ENCODE measurements around the gene TBC1D16.

TBC1D16 gene

DNA sequence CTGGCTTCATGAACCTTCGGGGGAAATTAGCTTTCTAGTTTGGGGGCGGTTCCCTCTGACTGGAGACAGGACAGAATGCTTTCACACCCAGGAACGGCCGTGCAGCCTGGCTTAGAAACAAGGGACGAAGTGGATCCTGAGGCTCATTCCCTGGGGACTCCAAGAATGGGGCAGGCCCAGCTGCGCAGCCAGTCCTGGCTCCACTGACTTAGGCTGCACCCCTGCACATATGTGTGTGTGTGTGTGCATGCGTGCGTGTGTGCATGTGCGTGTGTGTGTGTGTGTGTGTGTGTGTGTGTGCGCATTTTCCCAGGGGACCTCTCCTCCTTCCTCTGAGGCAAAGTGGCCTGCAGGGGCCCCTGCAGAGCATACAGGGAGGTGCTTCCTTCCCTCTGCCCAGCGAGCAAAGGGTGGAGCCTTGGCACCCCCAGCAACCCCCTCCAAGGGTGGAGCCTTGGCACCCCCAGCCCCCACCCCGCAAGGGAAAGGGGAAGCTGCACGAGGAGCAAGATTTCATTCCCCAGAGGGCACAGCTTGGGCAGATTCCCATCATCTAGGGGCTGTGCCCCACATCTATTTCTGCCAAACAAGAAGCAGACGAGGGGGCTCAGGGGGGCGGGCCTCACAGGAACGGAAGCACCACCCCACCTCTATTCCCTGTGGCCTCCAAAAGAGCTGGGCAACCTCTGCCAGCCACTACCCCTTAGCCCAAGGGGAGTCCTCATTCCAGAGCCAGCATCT lies 98.9 kb downstream of the TBC1D16 start:
- no peak for DNase-seq

DNA sequence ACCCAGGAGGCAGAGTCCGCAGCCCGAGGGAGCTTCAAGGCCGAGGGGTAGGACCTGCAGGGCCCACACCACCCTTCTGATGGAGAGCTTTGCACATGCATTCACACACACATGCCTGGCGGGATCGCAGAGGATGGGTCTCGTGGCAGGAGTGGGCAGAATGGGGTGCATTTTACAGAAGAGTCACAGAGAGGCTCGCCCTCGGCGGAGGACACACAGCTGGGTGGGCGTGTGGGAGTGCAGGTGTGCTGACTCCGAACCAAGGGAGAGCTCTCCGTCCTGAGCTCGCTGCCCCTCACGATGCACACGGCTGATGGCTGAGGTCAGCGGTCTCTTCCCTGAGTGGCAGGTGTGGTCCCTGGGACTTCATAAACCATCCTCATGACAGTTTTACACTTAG lies 99.6 kb downstream of the TBC1D16 start:
- no peak for DNase-seq

DNA sequence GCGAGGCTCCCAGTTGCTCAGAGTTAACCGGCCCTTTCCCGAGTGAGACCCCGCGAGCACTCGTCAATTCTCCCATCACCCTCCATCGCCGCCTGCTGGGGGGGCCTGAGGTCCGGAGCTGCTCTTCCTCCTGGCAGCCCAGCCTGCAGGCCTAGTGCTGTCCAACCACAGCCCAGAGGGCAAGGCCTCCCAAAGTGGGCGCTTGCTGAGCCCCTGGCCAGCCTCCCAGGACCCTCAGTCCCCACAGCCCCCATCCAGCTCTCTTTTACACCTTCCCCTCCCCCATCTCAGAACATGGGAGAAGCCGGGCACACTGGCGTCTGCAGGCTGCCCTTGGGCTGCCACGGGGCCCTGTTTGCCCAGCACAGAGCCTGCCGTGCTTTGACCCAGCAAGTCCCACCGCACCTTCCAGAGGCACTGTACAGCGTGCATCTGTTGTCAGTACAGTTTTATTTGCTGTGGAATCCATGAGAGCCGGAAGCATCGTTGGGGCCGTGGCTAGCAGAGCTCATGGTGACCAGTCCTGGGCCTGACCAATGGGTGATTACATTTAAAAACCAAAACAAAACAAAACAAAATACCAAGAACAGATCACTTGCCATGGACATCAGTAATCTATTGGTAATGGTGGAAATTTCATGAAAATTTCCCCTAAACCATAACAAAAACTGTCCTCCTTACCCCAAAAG lies 100.3 kb downstream of the TBC1D16 start:
- no peak for DNase-seq

DNA sequence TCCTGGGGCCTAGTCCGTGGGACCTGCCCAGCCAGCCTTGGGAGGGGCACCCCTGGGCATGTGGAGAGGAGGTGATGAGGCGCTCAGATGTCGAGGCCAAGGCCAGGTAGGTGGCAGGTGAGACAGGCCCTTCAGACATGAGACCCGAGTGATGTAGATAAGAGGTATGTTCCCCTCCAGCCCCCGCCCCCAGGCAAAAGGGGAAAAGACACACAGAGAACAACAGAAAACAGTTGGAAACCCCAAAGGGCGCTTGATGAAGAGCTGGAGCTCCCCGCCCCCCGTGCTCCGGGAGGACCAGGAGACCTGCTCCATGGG lies 101.1 kb downstream of the TBC1D16 start:
- no peak for DNase-seq

DNA sequence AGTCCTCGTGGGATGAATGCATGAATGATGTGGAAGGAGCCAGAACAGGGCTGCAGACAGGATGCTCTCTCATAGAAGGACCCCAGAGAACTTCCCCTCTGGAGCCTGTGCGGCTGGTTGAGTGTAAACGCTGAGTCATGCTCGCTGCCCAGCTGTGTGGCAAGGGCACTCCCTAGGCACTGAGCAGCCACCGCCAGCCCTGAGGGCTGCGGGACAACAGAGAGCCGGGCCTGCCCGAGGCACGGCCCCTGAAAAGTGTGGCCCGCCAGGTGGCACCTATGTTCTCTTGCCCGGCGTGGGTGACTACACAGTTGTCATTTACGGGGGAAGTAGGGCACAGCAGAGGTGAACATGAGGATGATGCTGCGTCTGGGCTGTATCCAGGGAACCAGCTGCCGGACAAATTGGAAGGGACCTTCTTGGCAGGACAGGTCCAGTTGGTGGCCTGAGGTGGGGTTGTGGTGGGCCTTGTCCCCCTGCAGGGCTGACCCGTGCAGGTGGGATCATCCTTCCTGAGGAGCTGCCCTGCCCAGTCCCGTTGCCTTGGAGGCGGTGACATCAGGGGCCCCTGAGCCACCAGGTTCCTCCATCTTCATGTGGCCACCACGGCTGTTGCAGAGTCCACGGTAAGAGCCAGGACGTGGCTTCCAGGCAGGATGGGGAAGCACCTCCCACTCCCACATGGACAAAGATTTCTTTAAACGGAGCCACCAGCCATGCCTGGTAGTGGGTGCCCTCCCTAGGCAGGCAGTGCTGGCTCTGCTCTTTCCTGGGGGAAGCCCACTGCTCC lies 101.6 kb downstream of the TBC1D16 start:
- peak; percentile 46 for DNase-seq

DNA sequence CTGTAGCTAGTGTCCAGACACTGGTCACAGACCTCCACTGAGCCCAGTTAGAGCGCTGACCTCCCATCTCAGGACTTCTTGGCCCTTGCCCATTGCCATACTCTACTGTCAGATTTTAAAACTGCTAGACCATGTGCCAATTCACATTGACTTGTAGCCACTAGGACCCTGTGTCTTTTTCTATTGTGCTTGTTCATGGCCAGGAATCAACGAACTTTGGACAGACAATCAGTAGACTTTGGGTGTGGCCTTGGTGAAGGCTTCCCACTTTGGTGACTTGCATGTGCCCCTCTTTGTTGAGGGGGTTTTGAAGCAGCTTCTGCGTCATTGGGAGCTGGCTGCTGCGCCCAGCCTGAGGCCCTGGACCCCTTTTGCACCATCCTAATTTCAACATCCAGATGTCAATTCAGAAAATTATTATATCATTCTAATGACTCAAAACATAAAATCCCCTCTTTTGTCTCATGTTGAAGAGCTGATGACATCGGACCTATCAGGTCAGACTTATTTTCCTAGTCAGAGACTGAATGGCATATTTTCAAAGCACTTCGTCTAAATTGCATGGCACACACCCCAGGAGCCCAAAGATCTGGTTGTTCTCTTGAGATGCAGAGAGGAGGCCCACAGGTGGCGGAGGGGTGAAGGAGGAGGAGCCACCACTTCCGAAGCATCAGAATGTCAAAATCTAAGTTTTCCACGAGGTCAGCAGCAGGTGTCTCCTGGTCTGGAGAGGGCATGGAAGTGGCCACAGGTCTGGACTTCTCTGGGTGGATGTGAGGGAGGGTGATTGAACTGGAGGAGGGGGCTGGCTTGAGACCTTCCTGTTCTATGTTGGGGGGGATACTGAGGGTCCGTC lies 103.0 kb downstream of the TBC1D16 start:
- DNase-seq = no peak

DNA sequence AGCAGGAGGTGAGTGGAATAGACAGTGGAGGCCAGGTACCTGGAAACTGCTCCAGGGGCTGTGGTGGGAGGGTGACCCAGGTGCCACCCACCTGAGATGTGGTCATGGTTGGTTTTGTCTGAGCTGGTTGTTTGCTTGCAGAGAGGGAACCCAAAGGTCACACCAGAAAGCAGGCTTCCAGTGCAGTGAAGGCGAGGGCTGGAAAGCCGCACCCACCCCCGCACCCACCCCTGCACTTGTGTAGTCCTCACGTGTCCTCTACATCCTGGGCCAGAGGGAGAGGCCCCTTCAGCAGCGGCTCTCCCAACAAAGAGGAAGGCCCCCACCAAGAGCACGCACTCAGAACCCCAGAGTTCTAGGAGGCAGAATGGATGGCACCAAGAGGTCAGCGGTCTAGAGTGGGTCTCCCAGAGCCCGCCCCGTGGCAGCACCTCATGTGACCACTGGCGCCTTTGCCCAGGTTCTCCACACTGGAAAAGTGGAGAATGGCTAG lies 103.8 kb downstream of the TBC1D16 start:
- DNase-seq = no peak

DNA sequence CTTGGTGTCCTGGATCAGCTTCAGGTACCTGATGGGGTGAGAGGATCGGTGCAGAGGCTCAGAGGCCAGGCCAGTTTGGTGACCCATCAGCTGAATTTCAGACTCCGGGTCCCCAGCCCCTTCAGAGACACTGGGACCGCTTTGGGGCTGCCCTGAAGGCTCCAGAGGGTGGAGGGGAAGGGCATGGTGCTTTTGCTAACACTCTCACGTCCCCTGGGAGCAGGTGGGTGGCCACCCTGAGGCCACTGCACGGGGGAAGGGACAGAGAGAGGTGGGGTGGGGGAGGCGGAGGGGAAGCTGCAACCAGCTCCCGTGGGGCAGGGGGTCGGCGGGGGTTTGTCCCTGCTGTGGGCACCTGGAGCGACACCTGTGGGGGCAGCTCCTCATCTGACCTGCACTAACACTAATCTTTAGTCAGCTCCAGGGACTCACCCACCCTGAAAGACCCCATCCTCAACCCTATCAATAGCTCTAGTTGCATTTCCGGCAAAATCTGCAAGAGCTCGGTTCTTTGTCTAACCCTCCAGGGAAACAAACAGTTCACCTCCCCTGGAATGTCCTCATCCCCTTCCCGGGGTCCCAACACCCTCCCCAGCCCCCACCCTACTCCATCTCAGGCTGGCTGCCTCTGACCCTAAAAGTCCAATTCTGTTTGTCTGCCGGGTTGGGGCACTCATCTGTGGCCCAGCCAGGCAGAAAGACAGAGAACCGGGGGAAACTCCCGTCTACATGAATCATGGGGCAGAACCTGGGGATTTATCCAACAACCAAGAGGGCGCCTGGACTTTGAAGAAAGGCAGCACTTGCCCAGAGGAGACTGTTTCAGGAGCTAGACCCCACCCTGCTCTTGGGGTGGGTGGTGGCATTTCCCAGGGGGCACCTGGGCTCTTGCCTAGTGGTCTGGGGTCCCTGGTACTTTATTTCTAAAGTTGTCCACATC lies 104.5 kb downstream of the TBC1D16 start:
- DNase-seq = no peak

DNA sequence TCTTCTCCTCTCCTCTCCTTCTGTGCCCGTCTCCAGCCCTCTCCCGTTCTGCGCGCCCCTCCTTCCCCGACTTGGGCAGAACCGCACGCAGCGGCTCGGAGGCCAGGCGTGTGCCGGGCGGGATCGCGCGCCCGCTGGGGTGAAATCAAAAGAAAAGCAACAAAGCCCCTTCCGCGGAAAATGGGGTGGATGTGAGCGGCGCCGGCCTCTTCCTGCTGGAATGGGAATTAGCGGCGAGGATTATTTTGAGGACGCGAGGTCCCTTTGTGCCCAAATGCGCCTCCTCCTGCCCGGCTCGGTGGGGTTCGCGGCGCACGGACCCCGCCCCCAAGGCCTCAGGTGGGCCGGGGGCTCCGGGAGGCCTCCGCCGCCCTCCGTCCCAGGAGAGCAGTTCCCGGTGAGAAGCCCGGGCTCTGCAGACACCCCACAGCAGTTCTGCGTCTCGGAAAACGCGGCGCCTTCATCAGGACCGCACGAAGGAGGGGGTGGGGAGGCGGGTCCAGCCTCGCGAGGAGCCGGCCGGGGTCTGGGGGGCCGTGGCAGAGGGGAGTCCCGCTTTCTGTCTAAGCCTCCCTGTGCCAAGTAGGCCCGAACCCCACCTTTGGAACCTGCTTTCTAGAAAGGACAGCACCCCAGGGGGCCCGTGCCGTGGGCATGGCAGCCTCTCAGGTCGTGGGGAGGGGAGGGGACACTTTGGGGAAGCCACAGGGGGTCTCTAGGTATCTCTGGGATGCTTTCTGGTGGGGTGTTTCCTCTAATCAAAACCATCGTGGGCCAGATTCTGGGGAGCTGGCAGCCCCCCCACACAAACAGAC lies 105.4 kb downstream of the TBC1D16 start:
- no peak for DNase-seq

DNA sequence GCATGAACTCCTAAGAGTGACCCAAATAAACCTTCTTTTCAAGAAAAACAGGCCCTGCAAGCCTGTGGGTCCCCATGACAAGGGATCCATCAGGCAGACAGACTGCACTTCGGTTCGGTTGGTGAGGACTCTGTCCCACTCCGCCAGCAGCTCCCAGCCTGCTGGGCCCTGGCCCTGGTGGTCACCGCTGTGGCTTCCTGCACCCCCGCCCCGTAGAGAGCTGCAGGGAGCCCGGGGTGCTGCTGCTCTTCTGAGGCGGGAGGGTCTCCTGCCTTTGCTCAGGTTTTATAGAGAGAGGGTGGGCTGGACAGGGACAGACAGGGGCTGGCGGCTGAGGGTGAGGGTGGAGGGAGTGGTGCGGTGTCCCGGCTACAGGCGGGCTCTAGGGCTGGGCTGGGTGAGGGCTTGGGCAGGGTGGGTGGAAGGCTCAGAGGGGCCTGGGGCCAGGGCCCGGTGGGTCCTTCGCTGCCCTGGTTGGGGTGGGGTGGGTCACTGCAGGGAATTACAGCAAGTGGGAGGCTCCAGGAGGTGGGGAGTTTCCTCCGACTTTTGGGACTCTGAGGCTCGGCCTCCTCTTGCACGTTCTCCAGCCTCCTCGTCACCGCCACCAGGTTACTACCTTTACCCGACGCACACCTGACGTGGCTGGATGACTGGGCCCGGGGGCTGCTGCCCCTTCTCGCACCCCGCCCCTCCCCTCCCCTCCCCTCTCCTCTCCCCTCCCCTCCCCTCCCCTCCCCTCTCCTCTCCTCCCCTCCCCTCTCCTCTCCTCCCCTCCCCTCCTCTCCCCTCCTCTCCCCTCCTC lies 106.2 kb downstream of the TBC1D16 start:
- no peak for DNase-seq

DNA sequence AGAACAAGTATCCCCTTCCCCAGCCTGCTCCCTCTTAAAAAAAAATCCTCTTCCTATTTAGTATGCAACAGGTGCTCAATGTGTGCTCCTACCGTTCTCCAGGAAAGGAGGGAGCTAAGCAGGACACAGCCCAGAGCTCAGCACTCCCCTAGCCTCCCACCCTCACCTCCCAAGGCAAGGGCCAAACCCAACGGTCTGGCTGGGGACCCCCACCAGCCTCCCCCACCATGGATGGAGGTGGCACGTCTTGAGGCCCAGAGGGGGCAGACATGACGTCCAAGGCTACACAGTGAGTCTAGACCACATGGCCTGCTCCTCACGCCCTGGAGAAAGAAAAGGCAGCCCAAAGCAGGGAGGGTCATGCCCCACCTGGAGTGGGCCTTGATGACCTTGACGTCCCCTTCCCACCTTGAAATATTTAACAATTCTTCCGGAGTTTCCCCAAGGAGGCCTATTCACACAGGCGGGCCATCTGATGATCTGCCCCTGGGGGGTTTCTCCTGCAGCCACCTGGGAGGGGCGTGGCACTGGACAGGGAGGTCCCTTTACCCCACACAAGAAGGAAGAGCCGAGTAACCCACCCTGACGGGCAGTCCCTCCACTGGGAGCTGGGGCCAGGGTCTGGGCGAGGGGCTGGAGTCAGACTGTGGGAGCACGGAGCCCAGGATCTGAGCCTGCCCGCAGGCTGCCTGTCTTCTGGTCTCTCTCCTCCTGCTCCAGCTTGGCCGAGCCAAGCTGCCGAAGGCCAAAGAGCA lies 107.0 kb downstream of the TBC1D16 start:
- no peak for DNase-seq

DNA sequence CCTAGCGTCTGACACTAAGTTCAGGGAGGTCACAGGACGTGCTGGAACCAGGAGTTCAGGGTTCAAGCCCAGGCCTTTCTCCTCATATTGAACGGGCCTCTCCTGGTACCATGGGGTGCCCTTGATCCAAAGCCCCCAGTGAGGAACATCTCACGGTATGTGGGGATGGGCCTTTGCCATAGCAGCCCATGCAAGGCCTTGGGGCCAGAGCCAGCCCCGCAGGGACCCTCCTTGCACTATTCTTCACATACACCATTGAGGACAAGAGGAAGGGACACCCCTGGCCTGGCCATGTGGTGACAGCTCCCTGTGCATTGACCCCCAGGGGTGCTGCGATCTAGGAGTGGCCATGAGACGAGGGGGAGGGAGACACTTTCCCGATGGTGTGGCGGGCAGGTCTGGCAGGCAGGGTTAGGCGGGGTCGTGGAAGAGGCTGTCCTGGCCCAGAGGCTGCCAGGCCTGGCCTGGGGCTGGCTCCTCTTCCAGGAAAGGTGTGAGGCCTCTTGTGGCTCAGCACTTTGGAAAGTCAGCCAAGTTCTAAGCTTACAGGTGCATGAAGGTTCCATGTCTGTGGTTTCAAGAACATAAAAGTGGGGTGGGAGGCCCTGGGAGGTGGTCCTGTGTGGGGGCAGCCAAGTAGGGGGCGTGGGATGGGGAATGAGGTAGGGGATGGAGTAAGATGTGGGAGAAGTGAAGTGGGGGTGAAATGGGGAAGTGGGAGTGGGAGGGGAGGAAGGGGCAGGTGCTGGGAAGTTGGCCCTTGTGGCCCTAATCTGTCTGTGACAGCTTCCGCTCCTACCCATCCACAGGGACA lies 107.8 kb downstream of the TBC1D16 start:
- DNase-seq = no peak

DNA sequence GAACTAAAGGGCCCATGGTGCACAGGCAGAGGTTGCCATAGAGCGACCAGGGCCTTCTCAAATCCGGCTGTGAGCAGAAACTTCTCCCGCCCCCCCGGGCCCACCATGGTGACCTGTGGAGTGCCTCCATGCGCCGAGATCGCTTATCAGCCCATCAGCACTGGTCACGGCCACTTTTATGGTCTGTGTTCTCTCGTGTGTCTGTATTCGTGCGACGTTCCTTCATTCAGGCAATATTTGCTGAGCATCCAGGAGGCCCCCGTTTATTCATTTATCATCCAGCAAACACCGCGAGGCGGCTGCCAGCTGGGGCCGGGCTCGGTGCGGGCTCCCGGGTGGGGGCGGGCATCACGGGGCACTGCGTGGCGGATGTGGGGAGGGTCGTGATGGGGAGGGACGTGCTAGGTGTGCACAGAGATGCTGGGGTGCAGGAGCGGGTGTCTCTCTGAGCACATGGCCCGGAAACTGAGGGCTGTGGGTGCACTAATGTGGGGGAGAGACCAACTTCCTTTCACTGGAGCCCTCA lies 108.5 kb downstream of the TBC1D16 start:
- DNase-seq = no peak

DNA sequence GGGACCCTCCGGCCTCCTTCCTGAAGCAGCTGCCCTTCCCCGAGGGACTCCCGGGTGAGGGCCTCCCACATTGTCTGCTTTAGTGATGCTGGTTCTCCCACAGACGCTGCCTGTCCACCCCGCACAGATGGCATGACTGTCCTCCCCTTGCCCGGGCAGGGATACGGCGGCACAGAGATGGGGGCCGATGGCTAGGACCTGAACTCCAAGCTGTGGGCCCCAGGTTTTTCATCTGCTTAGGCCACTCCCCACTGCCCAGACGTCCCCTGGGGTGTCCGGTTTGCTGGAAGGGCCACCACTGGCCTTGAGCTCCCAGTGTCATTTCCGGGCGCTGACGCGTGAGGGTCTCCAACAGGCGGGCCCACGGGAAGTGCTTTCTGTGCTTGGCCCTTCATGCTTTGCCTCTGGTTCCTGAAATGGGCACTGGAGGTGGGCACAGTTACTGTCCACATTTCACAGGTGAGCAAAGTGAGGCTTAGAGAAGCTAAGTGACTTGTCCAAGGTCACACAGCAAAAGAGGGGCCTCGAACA lies 109.0 kb downstream of the TBC1D16 start:
- no peak for DNase-seq

DNA sequence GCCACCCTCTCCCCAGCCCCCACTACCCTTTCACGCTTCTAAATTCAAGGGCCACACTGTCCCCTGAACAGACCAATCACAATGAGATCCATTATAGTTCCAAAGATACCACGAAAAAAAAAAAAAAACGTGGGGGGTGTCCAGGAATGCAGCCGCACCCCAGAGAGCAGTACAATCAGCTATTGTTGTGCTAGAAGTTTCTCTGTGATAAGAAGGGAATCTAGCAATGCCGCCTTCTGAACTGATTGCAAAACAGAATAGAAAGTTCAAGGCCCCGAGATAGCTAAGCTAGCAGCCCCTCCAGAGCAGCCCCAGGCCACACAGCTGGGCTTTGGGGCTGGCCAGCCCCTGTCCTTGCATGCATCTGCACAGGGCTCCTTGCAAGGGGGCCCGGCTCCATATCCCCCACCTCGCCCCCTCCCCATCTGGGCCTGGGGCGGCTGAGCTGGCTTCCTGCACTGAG lies 109.5 kb downstream of the TBC1D16 start:
- DNase-seq = no peak

DNA sequence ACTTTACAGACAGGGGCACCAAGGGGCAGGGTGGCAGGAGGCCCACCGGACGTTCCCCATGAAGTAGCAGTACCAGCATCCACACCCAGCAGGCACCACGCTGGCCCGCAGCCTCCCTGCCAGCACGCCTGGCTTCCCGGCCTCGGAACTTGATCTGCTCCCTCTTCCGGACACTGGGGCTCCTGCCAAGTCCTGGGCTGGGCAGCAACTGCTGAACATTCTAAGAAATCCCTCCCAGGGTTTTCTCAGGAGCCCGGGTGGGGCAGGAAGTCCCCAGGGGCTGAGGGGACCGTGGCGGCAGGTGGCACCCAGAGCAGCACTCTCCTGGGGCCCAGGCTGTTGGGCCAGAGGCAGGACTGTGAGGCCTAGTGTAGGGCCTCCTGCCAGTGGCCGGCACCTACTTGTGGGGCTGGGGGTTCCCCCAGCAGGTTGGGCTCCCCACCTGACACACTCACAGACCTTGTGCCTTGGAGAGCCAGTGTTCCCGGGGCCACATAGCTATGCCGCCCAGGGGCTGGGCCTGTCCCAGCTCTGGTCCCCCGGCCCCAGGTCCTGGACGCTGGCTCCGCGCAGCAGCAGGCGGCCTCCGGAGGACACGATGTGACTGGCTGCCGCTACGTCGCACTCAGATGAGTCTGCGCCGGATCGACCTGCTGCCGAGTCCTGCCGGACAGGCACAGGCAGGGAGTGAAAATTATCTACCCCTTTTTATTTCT lies 110.3 kb downstream of the TBC1D16 start:
- no peak for DNase-seq

DNA sequence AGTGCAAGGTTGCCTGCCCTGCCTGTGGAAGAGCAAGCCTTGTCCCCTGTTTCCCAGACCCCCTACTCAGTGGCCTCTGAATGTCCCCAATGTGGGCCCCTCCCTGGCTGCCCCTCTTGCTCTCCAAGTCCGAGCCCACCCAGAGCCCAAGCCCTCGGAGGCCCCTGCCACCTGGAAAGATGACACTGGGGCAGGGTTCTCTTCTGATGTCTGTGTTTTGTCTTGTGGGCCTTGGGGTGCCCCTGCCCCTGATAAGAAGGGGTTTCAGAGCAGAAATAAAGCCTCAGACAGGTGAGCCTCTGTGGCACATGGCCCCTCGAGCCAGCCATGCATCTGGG lies 111.1 kb downstream of the TBC1D16 start:
- no peak for DNase-seq

All from activated CD4-positive, alpha-beta T cell treated with anti-CD3 and anti-CD28 coated beads, Interleukin-2, Interleukin-6, amounts not matched to agents 100 ng/mL and 50 ng/mL, durations not matched to agents 16 hours and 8 hours (primary cell).